MM.1S (cell line): ENCODE data around the gene TBC1D10A.

Source experiments
- DNase-seq: peaks from one replicate; pipeline ENCODE4 v3.0.0-alpha.2; 2015
- H2AFZ ChIP-seq: fragments of 300-600 bp; sonication (generic); 2 replicates; pipeline ENCODE4 v1.6.0; 2016; ENCODE audit warnings: antibody characterized with exemption, low read length
- H3F3A ChIP-seq: fragments of 300-600 bp; sonication (generic); 2 replicates; pipeline ENCODE4 v1.6.1; 2016; ENCODE audit warnings: mild to moderate bottlenecking, antibody characterized with exemption, low read length, moderate library complexity, mixed read lengths; ENCODE audit not compliant: insufficient read depth
- H3K27ac ChIP-seq: fragments of 300-600 bp; sonication (generic); 2 replicates; pipeline ENCODE4 v1.5.1; 2016; ENCODE audit warnings: mild to moderate bottlenecking, low read length
- H3K27me3 ChIP-seq: fragments of 300-600 bp; sonication (generic); replicated peaks from 2 replicates; pipeline ENCODE4 v1.6.0; 2016; ENCODE audit warnings: low read length; ENCODE audit not compliant: insufficient read depth
- H3K36me3 ChIP-seq: fragments of 300-600 bp; sonication (generic); replicated peaks from 2 replicates; pipeline ENCODE4 v1.6.1; 2016; ENCODE audit warnings: mild to moderate bottlenecking, low read length, mixed read lengths; ENCODE audit not compliant: insufficient read depth
- H3K4me1 ChIP-seq: fragments of 300-600 bp; sonication (generic); 2 replicates; pipeline ENCODE4 v1.6.1; 2016; ENCODE audit warnings: low read length, mixed read lengths
- H3K4me2 ChIP-seq: fragments of 300-600 bp; sonication (generic); 2 replicates; pipeline ENCODE4 v1.6.0; 2016; ENCODE audit warnings: low read depth, low read length
- H3K4me3 ChIP-seq: fragments of 300-600 bp; sonication (generic); 2 replicates; pipeline ENCODE4 v1.5.1; 2016; ENCODE audit warnings: low read length, mixed read lengths
- H3K79me2 ChIP-seq: fragments of 300-600 bp; sonication (generic); 2 replicates; pipeline ENCODE4 v1.6.1; 2016; ENCODE audit warnings: mixed run types, low read length, mixed read lengths
- H3K9ac ChIP-seq: fragments of 300-600 bp; sonication (generic); 2 replicates; pipeline ENCODE4 v1.6.1; 2016; ENCODE audit warnings: low read length, mixed read lengths
- H3K9me2 ChIP-seq: fragments of 300-600 bp; sonication (generic); replicated peaks from 2 replicates; pipeline ENCODE4 v1.6.1; 2016; ENCODE audit warnings: mild to moderate bottlenecking, low read length, mixed read lengths; ENCODE audit not compliant: insufficient read depth
- H3K9me3 ChIP-seq: fragments of 300-600 bp; sonication (generic); replicated peaks from 2 replicates; pipeline ENCODE4 v1.6.1; 2016; ENCODE audit warnings: mild to moderate bottlenecking, low read length, mixed read lengths; ENCODE audit not compliant: insufficient read depth
- H4K20me1 ChIP-seq: fragments of 300-600 bp; sonication (generic); 2 replicates; pipeline ENCODE4 v1.6.1; 2016; ENCODE audit warnings: mild to moderate bottlenecking, low read length, moderate library complexity, mixed read lengths; ENCODE audit not compliant: insufficient read depth
- CTCF ChIP-seq: fragments of 300-600 bp; sonication (generic); IDR thresholded peaks from 2 replicates; pipeline ENCODE4 v1.5.1; 2016; ENCODE audit warnings: antibody characterized with exemption, low read length, mixed read lengths
- EZH2 ChIP-seq: fragments of 300-600 bp; sonication (generic); optimal IDR thresholded peaks from 2 replicates; pipeline ENCODE3; 2017; ENCODE audit warnings: low read depth, mild to moderate bottlenecking, antibody characterized with exemption, low read length, mixed read lengths
- EZH2phosphoT487 ChIP-seq: fragments of 300-600 bp; sonication (generic); IDR thresholded peaks from 2 replicates; pipeline ENCODE4 v1.6.1; 2018; ENCODE audit warnings: antibody characterized with exemption, low read length

TBC1D10A gene

GRCh38 chr22:30251711-30252110 lies 75.0 kb downstream of the TBC1D10A start:
- Histone ChIP-seq H3K27ac (no peak overlapping the region), H4K20me1 (peaks cover 3% of the 10 kb centered on the region; the same call in 1 of the 2 replicates), H3K4me1 (no peaks in the 10 kb centered on the region), H3K9me3 (no peaks in the 10 kb centered on the region), H3K9ac (no peak overlapping the region), H3K9me2 (no peaks in the 10 kb centered on the region), H3K27me3 (peaks cover 58% of the 10 kb centered on the region), H3K4me3 (no peak overlapping the region), H3K36me3 (no peaks in the 10 kb centered on the region), H3F3A (no peaks in the 10 kb centered on the region), H3K4me2 (no peak overlapping the region), H3K79me2 (no peaks in the 10 kb centered on the region), H2AFZ (no peak overlapping the region)
- TF ChIP-seq EZH2 (no peak), CTCF (no peak), EZH2phosphoT487 (no peak)
- no peak for DNase-seq

- Histone ChIP-seq H3K9me3 (no peaks in the 10 kb centered on the region), H2AFZ (no peak overlapping the region), H3F3A (no peaks in the 10 kb centered on the region), H3K9ac (no peak overlapping the region), H3K27ac (no peak overlapping the region), H3K4me3 (no peak overlapping the region), H3K4me1 (no peaks in the 10 kb centered on the region; the same call in 1 of the 2 replicates), H3K27me3 (peaks cover 63% of the 10 kb centered on the region), H4K20me1 (peaks cover 3% of the 10 kb centered on the region; the same call in 1 of the 2 replicates), H3K79me2 (no peaks in the 10 kb centered on the region), H3K36me3 (no peaks in the 10 kb centered on the region), H3K4me2 (no peak overlapping the region), H3K9me2 (no peaks in the 10 kb centered on the region)
- TF ChIP-seq CTCF (no peak), EZH2phosphoT487 (no peak), EZH2 (no peak)
- no peak for DNase-seq
Observed at GRCh38 chr22:30250661-30251267, 76.0 kb downstream of the TBC1D10A start.

- Histone ChIP-seq H3K4me2 (no peak overlapping the region), H2AFZ (no peak overlapping the region), H3K36me3 (no peaks in the 10 kb centered on the region), H3K27me3 (peaks cover 70% of the 10 kb centered on the region), H3F3A (no peaks in the 10 kb centered on the region), H3K27ac (no peak overlapping the region), H3K9me2 (no peaks in the 10 kb centered on the region), H3K79me2 (no peaks in the 10 kb centered on the region), H3K9me3 (no peaks in the 10 kb centered on the region), H3K9ac (no peak overlapping the region), H3K4me1 (no peaks in the 10 kb centered on the region; the same call in 1 of the 2 replicates), H4K20me1 (peaks cover 3% of the 10 kb centered on the region; the same call in 1 of the 2 replicates), H3K4me3 (no peak overlapping the region)
- TF ChIP-seq CTCF (no peak), EZH2phosphoT487 (no peak), EZH2 (no peak)
- DNase-seq = no peak
Observed at GRCh38 chr22:30250039-30250565, 76.6 kb downstream of the TBC1D10A start.
